DND-41 (cell line): ENCODE measurements around the gene GRIK4.

ENCODE experiments used
- ATAC-seq: fragments of 200-7000 bp; cut with Tn5 transposase; 3 replicates; pipeline ENCODE4 v1.9.1; 2021; ENCODE audit warnings: low read depth; ENCODE audit not compliant: insufficient read depth
- DNase-seq: peaks from one replicate; pipeline ENCODE4 v3.0.0-alpha.2; 2020
- H2AFZ ChIP-seq: 2 replicates; pipeline ENCODE4 v1.6.0; 2012; ENCODE audit warnings: low read depth, low read length
- H3K27ac ChIP-seq: 2 replicates; pipeline ENCODE4 v1.5.1; 2012; ENCODE audit warnings: low read length, inconsistent platforms
- H3K27me3 ChIP-seq: fragments of 200-600 bp; sonication (generic); 2 replicates; pipeline ENCODE4 v1.6.0; 2012; ENCODE audit warnings: low read length, mild to moderate bottlenecking, inconsistent platforms; ENCODE audit not compliant: insufficient read depth, poor library complexity
- H3K36me3 ChIP-seq: 2 replicates; pipeline ENCODE4 v1.5.1; 2012; ENCODE audit warnings: low read length, inconsistent platforms; ENCODE audit not compliant: insufficient read depth
- H3K4me1 ChIP-seq: 2 replicates; pipeline ENCODE4 v1.5.1; 2012; ENCODE audit warnings: mild to moderate bottlenecking, low read length; ENCODE audit not compliant: insufficient read depth
- H3K4me2 ChIP-seq: 2 replicates; pipeline ENCODE4 v1.6.0; 2012; ENCODE audit warnings: mild to moderate bottlenecking, moderate library complexity, low read length, inconsistent platforms; ENCODE audit not compliant: insufficient read depth
- H3K4me3 ChIP-seq, 2 experiments: fragments of 200-600 bp in 1 of 2; shearing (Covaris generic) in 1 of 2; 2 replicates each; pipeline ENCODE4 v1.5.1; 2012 to 2016; ENCODE audit warnings: inconsistent platforms in 2 of 2, low read length in 2 of 2, mild to moderate bottlenecking in 2 of 2, low read depth in 1 of 2, moderate library complexity in 1 of 2
- H3K79me2 ChIP-seq: 2 replicates; pipeline ENCODE4 v1.6.0; 2012; ENCODE audit warnings: low read length, inconsistent platforms; ENCODE audit not compliant: insufficient read depth
- H3K9ac ChIP-seq: 2 replicates; pipeline ENCODE4 v1.6.0; 2012; ENCODE audit warnings: low read depth, mild to moderate bottlenecking, inconsistent platforms, low read length, moderate library complexity
- H3K9me3 ChIP-seq: 2 replicates; pipeline ENCODE4 v1.5.1; 2012; ENCODE audit warnings: low read length, moderate library complexity, mild to moderate bottlenecking, inconsistent platforms; ENCODE audit not compliant: insufficient read depth, severe bottlenecking
- H4K20me1 ChIP-seq: 2 replicates; pipeline ENCODE4 v1.6.0; 2012; ENCODE audit warnings: low read length; ENCODE audit not compliant: insufficient read depth
- EZH2 ChIP-seq: IDR thresholded peaks from 3 replicates; pipeline ENCODE4 v1.6.1; 2012; ENCODE audit warnings: borderline replicate concordance, low read depth, mild to moderate bottlenecking, moderate library complexity, low read length, inconsistent platforms; ENCODE audit not compliant: severe bottlenecking
- TF ChIP-seq, protein P1 (sequence below): IDR thresholded peaks from 2 replicates; pipeline ENCODE4 v1.5.1; 2012; ENCODE audit warnings: borderline replicate concordance, low read length, moderate library complexity, mild to moderate bottlenecking; ENCODE audit not compliant: poor library complexity, severe bottlenecking; ENCODE audit errors: extremely low read depth

The GRIK4 gene

DNA sequence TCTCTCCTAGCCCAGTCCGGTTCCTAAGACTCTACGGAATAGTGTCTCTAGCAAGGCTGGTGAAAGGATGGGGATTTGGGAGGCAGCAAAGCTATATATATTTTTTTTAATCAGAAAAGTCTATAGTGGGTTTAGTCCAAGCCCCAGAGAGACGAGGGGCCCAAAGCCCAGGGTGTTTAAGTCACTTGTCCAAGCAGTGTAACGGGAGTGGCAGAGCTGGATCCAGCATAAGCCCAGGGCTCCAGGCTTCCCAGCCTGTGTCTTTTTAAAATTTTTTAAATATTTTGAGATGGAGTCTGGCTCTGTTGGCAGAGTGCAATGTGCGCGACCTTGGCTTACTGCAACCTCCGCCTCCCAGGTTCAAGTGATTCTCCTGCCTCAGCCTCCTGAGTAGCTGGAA, 6.8 kb downstream of the GRIK4 start:
- no peak overlapping the region for H3K9ac ChIP-seq
- H3K27me3 ChIP-seq: peaks cover 3% of the 10 kb centered on the region
- no peaks in the 10 kb centered on the region for H3K79me2 ChIP-seq
- DNase-seq: no peak
- peaks cover 11% of the 10 kb centered on the region; the same call in 1 of the 2 replicates for H4K20me1 ChIP-seq
- ATAC-seq: no peak
- no peak overlapping the region for H3K4me2 ChIP-seq
- H3K36me3 ChIP-seq: no peaks in the 10 kb centered on the region
- TF ChIP-seq, protein P1, sequence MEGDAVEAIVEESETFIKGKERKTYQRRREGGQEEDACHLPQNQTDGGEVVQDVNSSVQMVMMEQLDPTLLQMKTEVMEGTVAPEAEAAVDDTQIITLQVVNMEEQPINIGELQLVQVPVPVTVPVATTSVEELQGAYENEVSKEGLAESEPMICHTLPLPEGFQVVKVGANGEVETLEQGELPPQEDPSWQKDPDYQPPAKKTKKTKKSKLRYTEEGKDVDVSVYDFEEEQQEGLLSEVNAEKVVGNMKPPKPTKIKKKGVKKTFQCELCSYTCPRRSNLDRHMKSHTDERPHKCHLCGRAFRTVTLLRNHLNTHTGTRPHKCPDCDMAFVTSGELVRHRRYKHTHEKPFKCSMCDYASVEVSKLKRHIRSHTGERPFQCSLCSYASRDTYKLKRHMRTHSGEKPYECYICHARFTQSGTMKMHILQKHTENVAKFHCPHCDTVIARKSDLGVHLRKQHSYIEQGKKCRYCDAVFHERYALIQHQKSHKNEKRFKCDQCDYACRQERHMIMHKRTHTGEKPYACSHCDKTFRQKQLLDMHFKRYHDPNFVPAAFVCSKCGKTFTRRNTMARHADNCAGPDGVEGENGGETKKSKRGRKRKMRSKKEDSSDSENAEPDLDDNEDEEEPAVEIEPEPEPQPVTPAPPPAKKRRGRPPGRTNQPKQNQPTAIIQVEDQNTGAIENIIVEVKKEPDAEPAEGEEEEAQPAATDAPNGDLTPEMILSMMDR: no peak
- no peak for TF ChIP-seq EZH2
- H3K9me3 ChIP-seq: no peaks in the 10 kb centered on the region
- H2AFZ ChIP-seq: no peak overlapping the region
- H3K4me3 ChIP-seq: no peak overlapping the region
- H3K4me1 ChIP-seq: no peaks in the 10 kb centered on the region
- no peak overlapping the region for H3K27ac ChIP-seq

DNA sequence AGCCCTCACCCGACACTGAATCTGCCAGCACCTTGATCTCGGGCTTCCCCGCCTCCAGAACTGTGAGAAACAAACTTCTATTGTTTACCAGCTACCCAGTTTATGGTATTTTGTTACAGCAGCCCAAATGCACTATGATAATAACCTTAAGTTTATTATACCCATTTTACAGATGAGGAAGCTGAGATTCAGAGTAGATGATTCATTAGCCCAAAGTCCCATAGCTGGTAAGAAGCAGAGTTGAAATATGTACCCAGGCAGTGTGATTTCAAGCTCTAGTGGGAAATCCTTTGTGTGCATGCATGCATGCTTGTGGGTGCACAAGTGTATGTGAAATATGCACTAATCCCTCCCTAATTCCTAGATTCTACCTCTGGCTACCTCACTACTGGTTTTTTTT, 7.9 kb downstream of the GRIK4 start:
- Histone ChIP-seq H3K9ac (no peak overlapping the region), H3K9me3 (no peaks in the 10 kb centered on the region), H3K79me2 (no peaks in the 10 kb centered on the region), H3K4me2 (no peak overlapping the region), H3K4me1 (no peaks in the 10 kb centered on the region), H3K27ac (no peak overlapping the region), H2AFZ (no peak overlapping the region), H3K4me3 (no peak overlapping the region), H3K36me3 (no peaks in the 10 kb centered on the region), H3K27me3 (peaks cover 3% of the 10 kb centered on the region), H4K20me1 (peaks cover 13% of the 10 kb centered on the region)
- TF ChIP-seq EZH2: no peak
- TF ChIP-seq, protein P1: no peak
- ATAC-seq: no peak
- no peak for DNase-seq

DNA sequence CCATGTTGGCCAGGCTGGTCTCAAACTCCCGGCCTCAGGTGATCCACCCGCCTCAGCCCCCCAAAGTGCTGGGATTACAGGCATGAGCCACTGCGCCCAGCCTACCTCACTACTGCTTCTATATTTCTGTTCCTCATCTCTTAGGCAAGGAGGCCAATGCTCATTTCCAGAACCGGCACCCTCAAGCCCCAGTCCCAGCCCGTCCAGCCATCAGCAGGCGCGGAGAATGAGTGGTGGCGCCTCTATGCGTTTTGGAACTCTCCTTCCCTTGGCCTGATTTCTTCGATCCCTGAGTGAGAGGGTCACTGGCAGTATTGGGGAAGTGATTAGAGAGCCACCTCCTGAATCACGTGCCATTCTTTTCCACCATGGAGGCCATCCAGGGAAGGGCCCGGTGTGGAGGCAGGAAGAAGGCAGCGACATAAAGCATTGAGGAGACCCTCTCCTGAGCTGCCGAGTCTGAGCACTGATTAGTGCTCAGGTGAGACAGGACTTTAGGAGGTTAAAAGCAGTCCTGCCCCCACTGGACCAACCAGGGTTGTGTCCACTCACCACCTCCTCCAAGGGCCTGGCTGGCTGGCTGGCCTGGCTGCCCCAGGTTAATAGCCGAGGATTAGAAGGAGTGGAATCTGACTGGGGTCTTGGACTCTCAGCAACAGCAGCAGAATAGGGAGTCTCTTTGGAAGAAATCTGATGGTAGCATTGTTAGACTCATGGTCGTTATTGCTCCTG, 8.7 kb downstream of the GRIK4 start:
- no peak overlapping the region for H2AFZ ChIP-seq
- no peaks in the 10 kb centered on the region for H3K4me1 ChIP-seq
- no peak overlapping the region for H3K9ac ChIP-seq
- no peak overlapping the region for H3K4me3 ChIP-seq
- H3K27ac ChIP-seq: no peak overlapping the region
- ATAC-seq (no peak), DNase-seq (no peak)
- no peaks in the 10 kb centered on the region for H3K79me2 ChIP-seq
- peaks cover 3% of the 10 kb centered on the region for H3K27me3 ChIP-seq
- H3K4me2 ChIP-seq: no peak overlapping the region
- TF ChIP-seq EZH2: no peak
- TF ChIP-seq, protein P1: no peak
- no peaks in the 10 kb centered on the region for H3K9me3 ChIP-seq
- peaks cover 9% of the 10 kb centered on the region; the same call in 1 of the 2 replicates for H4K20me1 ChIP-seq
- no peaks in the 10 kb centered on the region for H3K36me3 ChIP-seq

GRCh38 chr11:120521176-120521575, 9.6 kb downstream of the GRIK4 start:
- Histone ChIP-seq H3K27me3 (peaks cover 5% of the 10 kb centered on the region), H2AFZ (no peak overlapping the region), H4K20me1 (peaks cover 11% of the 10 kb centered on the region; the same call in 1 of the 2 replicates), H3K9me3 (no peaks in the 10 kb centered on the region), H3K9ac (no peak overlapping the region), H3K36me3 (no peaks in the 10 kb centered on the region), H3K4me2 (no peak overlapping the region), H3K4me1 (no peaks in the 10 kb centered on the region), H3K27ac (no peak overlapping the region), H3K4me3 (no peak overlapping the region), H3K79me2 (no peaks in the 10 kb centered on the region)
- no peak for ATAC-seq
- DNase-seq: no peak
- TF ChIP-seq, protein P1: no peak
